HG02981 (cell line): Measurements from ENCODE around the gene ZNF841.
"Not testable (repeated sequence)": the region's sequence is repeated elsewhere in the genome, so short reads cannot be mapped to it uniquely, and the experiment has no call there.

Experiments
- ATAC-seq: cut with Tn5 transposase; IDR thresholded peaks from one replicate; pipeline ENCODE4 v1.9.1; 2021; ENCODE audit warnings: mild to moderate bottlenecking, moderate library complexity; ENCODE audit not compliant: unreplicated experiment

ZNF841 gene

DNA sequence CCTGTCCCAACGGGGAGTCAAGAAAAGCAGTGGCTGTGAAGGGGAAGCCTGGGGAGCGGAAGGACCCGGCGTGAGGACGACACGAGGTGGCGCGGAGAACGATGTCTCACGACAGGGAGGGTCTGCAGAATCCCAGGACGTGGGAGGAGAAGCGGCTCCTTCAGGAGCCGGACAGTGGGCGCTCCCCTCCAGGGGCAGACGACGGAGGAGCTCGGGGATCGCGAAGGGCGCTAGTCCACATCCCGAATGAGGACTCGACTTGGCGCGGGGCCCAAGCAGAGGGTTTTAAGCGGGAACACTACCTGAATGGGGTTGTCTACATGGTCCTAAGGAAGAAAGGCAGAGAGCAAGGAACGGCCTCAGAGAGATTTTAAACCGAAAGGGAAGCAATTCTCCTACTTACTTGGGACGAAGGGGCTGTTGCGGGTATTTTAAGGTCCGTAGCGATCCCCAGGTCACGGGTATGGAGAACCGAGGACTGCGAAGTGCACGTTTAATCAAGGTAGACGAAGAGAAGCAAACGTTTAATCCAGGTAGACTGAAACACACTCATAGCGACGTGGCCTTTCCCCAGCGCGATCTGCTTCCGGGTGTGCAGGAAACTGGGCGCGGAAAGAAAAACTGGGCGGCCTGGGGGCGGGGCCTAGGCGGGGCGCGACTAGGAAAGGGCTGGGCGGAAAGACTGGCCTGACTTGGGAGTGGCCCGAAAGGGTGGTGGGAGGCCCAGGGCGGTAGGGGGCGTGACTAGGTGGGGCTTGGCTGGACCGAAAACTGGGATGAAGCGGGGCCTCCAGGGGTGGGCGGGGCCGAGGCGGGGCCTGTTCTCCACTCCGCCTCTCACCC lies at the start of gene ZNF841:
TSS of gene ZNF841 (minus strand) at position 594 of the 843 bp plus-strand sequence. CDS start 10,964 bp downstream, outside the sequence.
- ATAC-seq: peak; percentile 93

DNA sequence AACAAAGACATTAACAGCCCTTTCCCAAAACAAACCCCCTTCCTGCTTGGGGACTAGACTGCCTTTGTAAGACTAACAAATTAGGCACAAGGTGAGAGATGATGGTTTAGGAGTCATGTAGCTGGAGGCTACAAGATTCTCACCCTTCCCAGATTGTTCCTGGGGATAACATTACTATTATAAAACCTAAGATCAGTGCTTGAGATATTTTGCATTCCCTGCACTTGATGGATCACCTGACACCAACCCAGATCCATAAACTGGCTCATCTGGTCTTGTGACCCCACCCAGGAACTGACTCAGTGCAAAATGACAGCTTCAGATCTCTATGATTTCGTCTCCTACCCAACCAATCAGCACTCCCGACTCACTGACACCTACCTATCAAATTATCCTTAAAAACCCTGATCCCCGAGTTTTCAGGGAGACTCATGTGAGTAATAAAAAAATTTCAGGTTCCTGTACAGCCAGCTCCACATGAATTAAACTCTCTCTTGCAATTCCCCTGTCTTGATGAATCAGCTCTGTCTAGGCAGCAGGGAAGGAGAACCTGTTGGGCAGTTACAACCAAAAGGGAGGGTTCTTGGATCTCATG lies 46.5 kb upstream of the ZNF841 start:
- ATAC-seq: no peak

DNA sequence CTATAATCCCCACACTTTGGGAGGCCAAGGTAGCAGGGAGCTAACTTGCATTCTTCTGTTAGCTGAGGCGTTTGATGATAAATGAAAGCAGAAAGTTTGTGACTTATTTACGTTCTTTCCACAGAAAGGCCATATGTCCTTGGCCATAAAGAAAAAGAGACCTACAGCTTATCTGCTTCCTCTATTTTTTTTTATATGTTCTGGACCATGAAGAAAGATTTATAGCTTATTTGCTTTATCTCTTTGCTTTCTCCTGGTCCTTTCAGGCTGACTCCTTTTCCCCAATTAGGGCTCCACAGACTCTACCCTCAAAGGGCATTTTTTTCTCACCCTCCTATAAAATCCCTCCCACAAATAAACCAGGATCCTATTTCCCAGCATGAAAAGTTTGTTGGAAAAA lies 45.6 kb upstream of the ZNF841 start:
- ATAC-seq: no peak

DNA sequence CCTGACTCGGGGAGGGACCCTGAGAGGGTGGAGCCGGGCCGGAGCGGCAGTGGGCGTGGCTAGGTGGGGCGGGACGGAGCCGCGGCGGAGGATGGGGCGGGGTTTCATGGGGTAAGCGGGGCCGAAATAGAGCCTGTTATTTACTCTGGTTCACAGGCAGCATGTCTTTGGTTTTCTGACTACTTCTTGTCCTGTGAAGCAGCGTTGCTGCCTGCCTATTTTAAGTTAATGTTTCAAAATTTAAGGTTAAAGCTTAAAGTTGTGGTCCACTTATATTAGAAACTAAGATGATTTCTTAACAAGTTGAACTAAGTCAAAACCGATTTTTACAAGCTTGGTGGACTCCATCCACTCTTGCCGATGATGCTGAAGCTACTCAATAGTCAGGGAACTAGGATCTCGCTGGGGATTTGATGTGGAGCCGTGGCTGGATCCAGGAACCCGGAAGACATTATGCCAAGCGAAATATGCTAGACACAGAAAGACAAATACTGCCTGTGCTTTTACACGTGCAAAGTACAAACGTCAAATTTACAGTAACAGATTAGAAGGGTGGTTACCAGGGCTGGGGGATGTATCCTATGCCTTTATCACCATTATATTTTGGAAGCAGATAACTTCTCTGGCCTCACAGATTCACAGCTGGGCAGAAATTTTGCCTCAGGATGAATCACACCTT lies 44.6 kb upstream of the ZNF841 start:
- peak; percentile 90 for ATAC-seq

DNA sequence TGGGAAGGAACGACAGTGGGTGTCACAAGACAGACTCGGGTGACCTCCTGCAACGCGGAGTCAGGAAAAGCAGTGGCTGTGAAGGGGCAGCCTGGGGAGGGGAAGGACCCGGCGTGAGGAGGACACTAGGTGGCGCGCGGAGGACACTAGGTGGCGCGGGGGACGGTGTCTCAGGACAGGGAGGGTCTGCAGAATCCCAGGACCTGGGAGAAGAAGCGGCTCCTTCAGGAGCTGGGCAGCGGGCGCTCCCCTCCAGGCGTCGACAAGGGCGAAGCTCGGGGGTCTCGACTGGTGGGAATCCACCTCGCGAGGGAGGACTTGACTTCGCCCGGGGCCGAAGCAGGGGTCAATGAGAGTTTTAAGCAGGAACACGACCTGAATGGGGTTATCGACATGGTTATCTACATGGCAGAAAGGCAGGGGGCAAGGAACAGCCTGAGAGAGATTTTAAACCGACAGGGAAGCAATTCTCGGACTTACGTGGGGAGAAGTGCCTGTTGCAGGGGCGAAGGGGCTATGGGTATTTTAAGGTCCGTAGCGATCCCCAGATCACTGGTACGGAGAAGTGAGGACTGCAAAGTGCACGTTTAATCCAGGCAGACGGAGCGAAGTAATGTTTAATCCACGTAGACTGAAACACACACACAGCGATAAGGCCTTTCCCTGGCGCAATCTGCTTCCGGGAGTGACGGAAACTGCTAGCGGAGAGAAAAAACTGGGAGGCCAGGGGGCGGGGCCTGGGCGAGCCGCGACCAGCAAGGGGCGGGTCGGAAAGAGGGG lies 43.9 kb upstream of the ZNF841 start, which contains the start of gene ZNF616:
TSS of gene ZNF616 (minus strand) at position 687 of the 780 bp plus-strand sequence. CDS start 9,426 bp downstream, outside the sequence.
- peak; percentile 39 for ATAC-seq

DNA sequence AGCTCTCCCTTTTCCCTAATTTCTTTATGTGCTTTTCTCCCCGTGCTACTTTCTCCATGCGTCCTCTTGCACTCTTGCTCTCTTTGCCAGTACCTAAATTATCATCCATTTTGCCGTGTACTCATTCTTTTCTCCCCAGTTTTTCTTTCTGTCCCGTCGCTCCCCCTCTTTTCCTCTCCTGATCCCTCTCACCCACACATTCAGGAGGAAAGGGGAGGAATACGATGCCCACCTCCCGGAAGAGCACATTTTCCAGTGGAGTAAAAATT lies 43.4 kb upstream of the ZNF841 start:
- ATAC-seq: no peak

DNA sequence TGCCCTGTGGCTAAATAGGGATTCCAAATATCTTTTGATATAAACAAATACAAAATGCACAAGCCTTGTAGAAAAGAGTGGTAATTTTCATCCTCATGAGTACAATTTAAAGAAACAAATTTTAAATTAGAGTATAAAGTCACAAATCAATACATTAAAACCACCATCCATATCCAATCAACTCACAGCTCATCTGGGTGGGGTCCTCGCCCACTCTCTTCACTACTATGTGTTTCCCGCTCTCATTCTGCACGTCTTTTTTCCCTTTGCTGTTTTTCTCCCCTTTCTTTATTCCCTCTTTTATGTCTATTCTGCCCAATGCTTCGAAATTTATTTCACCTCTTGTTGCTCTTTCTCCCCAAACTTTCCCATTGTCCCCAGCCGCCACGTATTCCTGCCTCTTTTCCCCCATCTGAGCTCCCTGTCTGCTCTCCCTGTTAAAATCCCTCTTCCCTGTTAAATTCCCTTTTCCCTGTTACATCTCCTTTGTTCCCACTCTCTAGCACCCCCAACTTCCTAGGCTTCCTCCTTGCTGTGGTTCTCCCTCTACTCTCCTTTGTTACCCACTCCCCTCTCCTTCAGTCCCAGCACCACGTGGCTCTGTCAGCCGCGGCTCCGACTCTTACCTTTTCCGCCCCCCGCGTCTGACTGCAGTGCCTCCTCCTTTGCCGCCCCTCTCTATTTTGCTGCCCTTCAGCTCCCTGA lies 42.9 kb upstream of the ZNF841 start:
- ATAC-seq: no peak

DNA sequence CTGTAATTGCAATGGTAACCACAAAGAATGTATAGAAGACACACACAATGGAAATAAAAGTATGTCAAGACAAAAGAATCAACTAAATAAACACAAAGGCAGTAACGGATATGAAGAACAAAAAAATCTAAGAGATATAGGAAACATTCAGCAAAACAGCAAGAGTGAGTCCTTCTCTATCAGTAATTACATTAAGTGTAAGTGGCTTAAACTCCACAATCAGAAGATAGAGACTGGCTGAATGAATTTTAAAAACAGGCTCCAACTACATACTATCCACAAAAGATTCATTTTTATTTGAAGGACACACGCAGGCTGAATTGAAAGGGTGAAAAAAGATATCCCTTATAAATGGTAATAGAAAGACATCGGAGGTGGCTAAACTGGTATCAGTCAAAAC lies 24.7 kb upstream of the ZNF841 start:
- ATAC-seq: no peak

DNA sequence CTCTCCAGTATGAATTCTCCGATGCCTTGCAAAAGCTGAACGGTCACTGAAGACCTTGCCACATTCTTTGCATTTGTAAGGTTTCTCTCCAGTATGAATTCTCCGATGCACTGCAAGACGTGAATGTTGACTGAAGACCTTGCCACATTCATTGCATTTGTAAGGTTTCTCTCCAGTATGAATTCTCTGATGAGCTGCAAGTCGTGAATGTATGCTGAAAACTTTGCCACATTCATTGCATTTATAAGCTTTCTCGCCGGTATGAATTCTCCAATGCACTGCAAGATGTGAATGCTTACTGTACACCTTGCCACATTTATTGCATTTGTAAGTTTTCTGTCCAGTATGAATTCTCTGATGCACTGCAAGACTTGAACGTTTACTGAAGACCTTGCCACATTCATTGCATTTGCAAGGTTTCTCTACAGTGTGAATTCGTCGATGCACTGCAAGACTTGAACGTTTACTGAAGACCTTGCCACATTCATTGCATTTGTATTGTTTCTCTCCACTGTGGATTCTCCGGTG lies 20.0 kb upstream of the ZNF841 start:
- ATAC-seq: no peak

DNA sequence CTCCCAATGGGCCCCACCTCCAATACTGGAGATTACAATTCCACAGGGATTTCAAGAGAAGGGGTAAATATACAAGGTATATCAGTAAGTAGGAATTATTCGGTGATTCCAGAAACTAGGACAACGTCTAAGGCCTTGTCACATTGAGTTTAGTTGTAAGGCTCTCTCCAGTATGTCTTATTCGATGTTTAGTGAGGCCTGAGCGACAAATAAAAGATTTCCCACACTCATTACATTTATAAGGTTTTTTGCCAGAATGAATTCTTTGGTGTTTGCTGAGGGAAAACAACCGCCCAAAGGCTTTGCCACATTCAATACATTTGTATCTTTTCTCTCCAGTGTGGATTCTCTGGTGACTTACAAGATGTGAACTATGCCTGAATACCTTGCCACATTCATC lies 19.1 kb upstream of the ZNF841 start:
- ATAC-seq: no peak

DNA sequence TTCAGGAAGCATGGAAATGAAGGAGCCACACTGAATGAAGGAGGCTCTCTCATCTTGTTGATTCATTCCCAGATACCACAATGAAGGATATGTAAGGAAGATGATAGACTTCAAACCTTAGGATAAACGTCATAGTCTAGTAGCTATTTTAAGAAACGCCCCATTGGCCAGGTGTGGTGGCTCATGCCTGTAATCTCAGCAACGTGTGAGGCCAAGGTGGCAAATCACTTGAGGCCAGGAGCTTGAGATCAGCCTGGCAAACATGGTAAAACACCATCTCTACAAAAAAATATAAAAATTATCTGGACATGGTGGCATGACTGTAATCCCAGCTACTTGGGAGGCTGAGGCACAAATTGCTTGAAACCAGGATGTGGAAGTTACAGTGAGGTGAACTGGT lies 17.1 kb upstream of the ZNF841 start:
- no peak for ATAC-seq

DNA sequence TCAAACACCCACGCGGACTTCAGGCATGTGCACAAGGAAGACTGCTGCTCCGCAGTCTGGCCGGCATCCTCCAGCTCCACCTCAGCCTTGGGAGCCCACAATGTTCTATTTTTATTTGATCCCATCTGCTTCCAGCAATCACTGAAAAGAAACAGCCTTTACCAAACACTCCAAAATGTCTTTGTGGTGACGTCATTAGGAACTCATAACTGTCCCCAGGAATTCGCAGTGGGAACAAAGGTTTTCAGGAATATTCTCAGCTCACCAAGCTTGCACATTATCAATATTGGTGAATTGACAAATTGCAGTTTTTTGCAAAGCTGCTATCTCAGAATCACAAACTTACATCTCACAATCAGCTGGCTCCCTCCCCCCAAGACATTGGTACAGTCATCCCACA lies 15.2 kb upstream of the ZNF841 start:
- no peak for ATAC-seq

DNA sequence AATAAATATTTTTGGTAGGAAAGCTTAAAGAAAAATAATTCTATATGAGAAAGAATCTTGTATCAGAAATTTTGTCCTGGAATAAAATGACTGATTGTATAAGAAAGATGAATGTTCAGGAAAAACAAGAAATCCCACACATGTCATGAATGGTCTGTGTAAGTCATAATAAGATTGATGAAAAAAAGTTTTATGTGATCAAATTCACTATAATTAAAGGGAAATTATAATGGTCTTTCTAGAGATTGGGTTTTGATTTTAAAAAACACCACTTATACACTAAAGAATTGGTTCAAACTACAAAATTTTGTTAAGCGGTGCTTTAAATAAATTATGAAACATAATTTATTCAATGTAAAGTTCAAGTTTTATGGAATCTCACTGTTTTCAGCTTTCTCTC lies 7.2 kb upstream of the ZNF841 start:
- ATAC-seq: no peak

DNA sequence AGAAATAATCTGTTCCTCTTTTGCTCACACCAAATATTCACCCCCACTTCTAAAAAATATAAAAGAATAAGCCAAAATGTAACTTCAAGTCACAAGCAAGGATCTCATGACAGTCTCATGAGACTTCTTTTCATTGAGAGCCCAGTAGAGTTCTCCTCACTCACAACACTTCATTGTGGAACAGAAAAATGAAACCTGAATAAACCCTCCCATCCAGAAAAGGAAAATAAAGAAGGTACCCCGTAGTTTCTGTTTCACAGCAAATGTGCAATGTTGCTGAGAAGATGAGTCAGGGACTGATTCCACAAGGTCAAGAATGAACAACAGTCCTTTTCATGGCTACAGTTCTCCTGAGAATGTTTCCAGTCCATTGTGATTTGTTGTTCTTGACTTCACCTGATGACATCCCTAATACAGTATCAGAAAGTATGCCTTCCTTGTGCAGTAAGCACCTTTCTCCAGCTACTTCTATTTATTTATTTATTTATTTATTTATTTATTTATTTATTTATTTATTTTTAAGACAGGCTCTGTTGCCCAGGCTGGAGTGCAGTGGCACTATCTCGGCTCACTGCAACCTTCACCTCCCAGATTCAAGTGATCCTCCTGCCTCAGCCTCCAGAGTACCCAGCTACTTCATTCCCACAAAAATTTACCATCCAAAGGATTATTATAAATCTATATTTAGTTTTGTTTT lies 6.4 kb upstream of the ZNF841 start:
- no peak for ATAC-seq

DNA sequence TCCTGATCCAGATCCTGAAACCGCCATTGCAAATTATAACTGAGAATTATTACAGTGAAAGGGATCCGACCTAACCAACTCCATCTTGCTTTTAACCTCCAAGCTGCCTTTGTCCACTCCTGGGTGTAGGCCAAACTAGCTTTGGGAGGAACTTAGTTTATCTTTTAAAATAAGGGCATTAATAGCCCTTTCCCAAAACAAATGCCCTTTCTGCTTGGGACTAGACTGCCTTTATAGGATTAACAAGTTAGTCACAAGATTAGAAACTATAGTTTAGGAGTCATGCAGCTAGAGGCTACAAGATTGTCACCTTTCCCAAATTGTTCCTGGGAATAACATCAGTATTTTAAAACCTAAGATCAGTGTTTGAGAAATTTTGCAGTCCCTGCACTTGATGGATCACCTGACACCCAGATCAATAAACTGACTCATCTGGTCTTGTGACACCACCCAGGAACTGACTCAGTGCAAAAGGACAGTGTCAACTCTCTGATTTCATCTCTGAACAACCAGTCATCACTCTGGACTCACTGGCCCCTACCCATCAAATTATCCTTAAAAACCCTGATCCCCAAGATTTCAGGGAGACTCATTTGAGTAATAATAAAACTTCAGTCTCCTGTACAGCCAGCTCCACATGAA lies 4.1 kb upstream of the ZNF841 start:
- ATAC-seq: no peak

DNA sequence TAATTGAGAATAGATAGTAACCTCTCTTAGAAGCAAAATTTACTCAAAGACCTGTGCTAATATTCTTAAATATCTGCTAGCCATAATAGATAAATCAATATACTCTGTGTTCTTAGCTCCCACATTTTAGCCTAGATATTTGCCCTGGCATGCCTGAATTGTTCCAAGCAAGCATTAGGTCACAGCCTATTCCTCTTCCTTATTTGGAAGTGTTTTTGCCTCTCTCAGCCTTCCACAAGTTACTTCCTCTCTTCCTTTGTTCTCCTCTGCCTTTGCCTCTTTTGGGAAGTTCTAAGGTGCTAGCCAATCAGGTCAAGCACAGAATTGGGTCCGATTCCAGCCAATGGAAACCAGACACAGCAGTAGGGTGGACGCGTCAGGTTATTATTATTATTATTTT lies 851 bp upstream of the ZNF841 start:
- not testable (repeated sequence) for ATAC-seq

DNA sequence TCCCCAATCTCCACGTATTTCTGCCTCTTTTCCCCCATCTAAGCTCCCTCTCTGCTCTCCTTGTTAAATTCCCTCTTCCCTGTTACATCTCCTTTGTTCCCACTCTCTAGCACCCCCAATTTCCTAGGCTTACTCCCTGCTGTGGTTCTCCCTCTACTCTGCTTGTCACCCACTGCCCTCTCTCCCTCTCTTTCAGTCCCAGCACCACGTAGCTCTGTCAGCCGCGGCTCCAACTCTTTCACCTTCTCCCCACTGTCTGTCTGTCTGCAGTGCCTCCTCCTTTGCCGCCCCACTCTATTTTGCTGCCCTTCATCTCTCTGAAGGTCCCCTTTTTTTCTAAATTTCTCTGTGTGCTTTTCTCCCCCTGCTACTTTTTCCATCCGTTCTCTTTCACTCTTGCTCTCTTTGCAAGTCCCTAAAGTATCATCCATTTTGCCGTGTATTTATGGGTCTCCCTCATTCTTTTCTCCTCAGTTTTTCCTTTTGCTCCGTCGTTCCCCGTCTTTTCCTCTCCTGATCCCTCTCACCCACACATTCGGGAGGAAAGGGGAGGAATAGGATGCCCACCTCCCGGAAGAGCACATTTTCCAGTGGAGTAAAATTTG lies 937 bp downstream of the ZNF841 start:
- no peak for ATAC-seq

DNA sequence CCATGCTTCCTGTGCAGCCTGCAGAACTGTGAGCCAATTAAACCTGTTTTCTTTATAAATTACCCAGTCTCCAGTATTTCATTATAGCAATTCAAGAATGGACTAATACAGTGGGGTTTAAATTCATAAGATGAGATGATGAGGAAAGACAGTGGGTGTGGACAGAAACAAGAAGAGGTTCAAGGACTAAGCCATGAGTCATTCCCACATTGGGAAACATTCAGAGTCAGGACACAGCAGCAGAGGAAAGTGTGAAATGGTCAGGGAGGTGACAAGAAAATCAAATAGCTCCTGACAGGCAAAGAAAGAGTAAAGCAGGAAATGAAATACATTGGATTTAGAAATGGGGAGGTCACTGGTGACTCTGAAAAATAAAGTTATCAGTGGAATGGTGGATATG lies 9.1 kb downstream of the ZNF841 start:
- no peak for ATAC-seq

DNA sequence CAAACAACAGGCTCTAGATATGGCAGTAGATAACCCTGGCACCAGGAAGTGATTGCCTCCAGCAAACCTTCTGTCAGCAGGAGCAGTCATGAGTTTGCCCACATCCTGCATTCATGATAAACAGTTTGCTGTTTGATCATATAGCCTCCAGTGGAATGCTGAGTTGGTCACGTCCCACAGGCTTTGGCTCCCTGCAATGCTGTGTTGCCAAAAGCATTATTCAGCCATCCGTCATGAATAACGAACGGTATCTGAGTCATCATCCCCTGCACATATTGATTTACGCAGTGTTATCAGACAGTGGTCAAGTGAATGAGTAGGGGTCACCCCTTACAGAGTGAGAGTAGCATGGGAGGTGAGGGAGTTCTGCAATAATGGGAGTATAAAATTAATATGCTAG lies 25.1 kb downstream of the ZNF841 start:
- ATAC-seq: no peak
